Right atrium auricular region (tissue), 2 donors: ENCODE data around the gene XK. TPM values are rescaled to one million over a fixed set of nuclear protein-coding genes. Genes with fewer than 3 reads are reported as not detected.

Source experiments
- DNase-seq: peaks from one replicate; pipeline ENCODE4 v3.0.0-alpha.2; 2019; ENCODE audit warnings: low spot score
- H3K27ac ChIP-seq, 2 donors: fragments of 200-600 bp; sonication (generic); 1 replicate in 1 of 2; 2 replicates in 1 of 2; pipeline ENCODE4 v1.5.1; 2016 to 2019
- H3K27me3 ChIP-seq, 2 donors: fragments of 200-600 bp; sonication (generic); one replicate each; pipeline versions ENCODE4 v1.5.1 to v1.6.0; 2017 to 2019
- H3K36me3 ChIP-seq: fragments of 200-600 bp; sonication (generic); one replicate; pipeline ENCODE4 v1.5.1; 2016
- H3K4me1 ChIP-seq, 2 donors: fragments of 200-600 bp; sonication (generic); one replicate each; pipeline versions ENCODE4 v1.5.1 to v1.6.0; 2017 to 2019
- H3K4me3 ChIP-seq, 2 donors: fragments of 200-600 bp; sonication (generic); 1 replicate in 1 of 2; 2 replicates in 1 of 2; pipeline ENCODE4 v1.5.1; 2017 to 2019; ENCODE audit warnings: mild to moderate bottlenecking in 1 of 2, moderate library complexity in 1 of 2
- H3K9me3 ChIP-seq, 2 donors: fragments of 200-600 bp; sonication (generic); one replicate each; pipeline ENCODE4 v1.5.1; 2019
- total RNA-seq, 2 donors: library from RNA; depleted of rRNA; stranded (reverse); fragments of >200 nt; gene quantifications; one replicate each; pipeline ENCODE4 v1.1.0, GENCODE V29; 2016
- TF ChIP-seq, protein P1 (sequence below), 2 donors: fragments of 200-600 bp; sonication (generic); IDR thresholded peaks; one replicate each; pipeline ENCODE4 v1.5.1; 2019; ENCODE audit warnings: antibody characterized with exemption in 2 of 2

Gene XK
- 10 to 100 TPM in 1 of 2 donors, 1 to 10 TPM in 1; 5.1 to 10.1 TPM for total RNA-seq

GRCh38 chrX:37685381-37686359 is at the start of gene XK:
Gene XK (plus strand): TSS chrX:37685791. CDS start chrX:37685962, 171 bp downstream.
- no peaks in the 10 kb centered on the region for H3K27me3 ChIP-seq
- peak within 1 kb of the TSS; percentile 76 to 87 for H3K27ac ChIP-seq
- no peaks in the 10 kb centered on the region for H3K9me3 ChIP-seq
- H3K36me3 ChIP-seq: no peaks in the 10 kb centered on the region
- TF ChIP-seq, protein P1, sequence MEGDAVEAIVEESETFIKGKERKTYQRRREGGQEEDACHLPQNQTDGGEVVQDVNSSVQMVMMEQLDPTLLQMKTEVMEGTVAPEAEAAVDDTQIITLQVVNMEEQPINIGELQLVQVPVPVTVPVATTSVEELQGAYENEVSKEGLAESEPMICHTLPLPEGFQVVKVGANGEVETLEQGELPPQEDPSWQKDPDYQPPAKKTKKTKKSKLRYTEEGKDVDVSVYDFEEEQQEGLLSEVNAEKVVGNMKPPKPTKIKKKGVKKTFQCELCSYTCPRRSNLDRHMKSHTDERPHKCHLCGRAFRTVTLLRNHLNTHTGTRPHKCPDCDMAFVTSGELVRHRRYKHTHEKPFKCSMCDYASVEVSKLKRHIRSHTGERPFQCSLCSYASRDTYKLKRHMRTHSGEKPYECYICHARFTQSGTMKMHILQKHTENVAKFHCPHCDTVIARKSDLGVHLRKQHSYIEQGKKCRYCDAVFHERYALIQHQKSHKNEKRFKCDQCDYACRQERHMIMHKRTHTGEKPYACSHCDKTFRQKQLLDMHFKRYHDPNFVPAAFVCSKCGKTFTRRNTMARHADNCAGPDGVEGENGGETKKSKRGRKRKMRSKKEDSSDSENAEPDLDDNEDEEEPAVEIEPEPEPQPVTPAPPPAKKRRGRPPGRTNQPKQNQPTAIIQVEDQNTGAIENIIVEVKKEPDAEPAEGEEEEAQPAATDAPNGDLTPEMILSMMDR (IDR thresholded peaks at IDR 0.05): no peak
- H3K4me1 ChIP-seq: no peaks in the 10 kb centered on the region
- H3K4me3 ChIP-seq: peak within 1 kb of the TSS; percentile 39 to 49
- DNase-seq: no peak

DNA sequence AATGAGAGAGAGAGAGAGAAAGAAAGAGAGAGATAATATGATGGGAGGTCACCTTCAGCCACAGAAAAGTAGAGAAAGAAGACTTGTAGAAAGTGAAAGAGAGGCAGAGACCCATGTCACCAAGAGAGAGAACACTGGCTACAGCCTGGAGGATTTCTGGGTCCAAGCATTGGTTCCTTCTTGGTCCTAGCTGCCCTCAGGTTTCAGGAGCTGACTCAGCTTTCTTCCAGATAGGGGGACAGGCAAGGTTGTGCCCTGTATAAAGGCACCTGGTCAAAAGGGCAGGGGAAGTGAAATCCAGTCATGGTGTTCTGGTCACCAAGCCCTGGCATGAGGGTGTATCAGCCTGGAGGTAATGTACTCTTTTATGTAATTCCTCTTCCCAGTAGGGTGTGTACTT is 47.5 kb upstream of the XK start:
- Histone ChIP-seq H3K9me3 (no peaks in the 10 kb centered on the region), H3K4me1 (no peaks in the 10 kb centered on the region), H3K4me3 (no peak overlapping the region), H3K27me3 (no peaks in the 10 kb centered on the region), H3K36me3 (no peaks in the 10 kb centered on the region), H3K27ac (no peak overlapping the region)
- DNase-seq: no peak
- TF ChIP-seq, protein P1 (IDR thresholded peaks at IDR 0.05): no peak

DNA sequence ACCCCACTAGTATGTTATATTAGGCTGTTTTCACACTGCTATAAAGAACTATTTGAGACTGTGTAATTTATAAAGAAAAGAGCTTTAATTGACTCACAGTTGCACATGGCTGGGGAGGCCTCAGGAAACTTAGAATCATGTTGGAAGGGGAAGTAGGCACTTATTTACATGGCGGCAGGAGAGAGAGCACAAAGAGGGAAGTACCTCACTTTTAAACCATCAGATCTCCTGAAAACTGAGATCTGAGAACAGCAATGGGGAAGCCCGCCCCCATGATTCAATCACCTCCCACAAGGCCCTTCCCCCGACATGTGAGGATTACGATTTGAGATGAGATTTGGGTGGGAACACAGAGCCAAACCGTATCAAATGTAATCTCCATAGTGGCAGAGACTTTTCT is 45.4 kb upstream of the XK start:
- no peak overlapping the region for H3K4me3 ChIP-seq
- no peaks in the 10 kb centered on the region for H3K27me3 ChIP-seq
- DNase-seq: no peak
- H3K4me1 ChIP-seq: no peaks in the 10 kb centered on the region
- no peaks in the 10 kb centered on the region for H3K9me3 ChIP-seq
- H3K36me3 ChIP-seq: no peaks in the 10 kb centered on the region
- H3K27ac ChIP-seq: no peak overlapping the region
- TF ChIP-seq, protein P1 (IDR thresholded peaks at IDR 0.05): no peak

DNA sequence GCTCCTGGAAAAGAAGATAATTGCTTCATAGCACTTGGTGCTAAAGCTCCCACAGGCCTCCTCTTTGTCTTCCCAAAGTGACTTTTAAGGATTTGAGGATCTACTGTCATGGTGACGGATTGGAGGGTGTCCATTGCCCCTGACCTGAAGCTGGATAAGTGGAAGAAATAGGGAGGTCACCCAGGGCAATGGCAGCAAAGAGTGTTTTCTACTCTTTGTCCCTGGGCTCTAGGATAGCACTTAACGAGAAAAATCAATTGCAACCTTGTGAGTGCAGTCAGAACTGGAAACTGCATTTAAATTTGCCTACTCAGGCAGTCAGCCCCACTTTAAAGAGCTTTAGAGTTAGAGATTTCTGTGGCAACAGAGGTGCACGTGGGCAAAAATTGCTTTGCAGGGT is 43.7 kb upstream of the XK start:
- Histone ChIP-seq H3K4me1 (no peaks in the 10 kb centered on the region), H3K4me3 (no peak overlapping the region), H3K27me3 (no peaks in the 10 kb centered on the region), H3K9me3 (no peaks in the 10 kb centered on the region), H3K36me3 (no peaks in the 10 kb centered on the region), H3K27ac (no peak overlapping the region)
- TF ChIP-seq, protein P1 (IDR thresholded peaks at IDR 0.05): no peak
- DNase-seq: no peak

- Histone ChIP-seq H3K9me3 (no peaks in the 10 kb centered on the region), H3K4me1 (no peaks in the 10 kb centered on the region), H3K36me3 (no peaks in the 10 kb centered on the region), H3K27me3 (no peaks in the 10 kb centered on the region), H3K27ac (no peak overlapping the region), H3K4me3 (no peak overlapping the region)
- TF ChIP-seq, protein P1 (IDR thresholded peaks at IDR 0.05): no peak
- no peak for DNase-seq
Observed at GRCh38 chrX:37644381-37645305, 40.9 kb upstream of the XK start.
